HuH-7 (cell line): ENCODE data around the gene IL17REL.
A peak's percentile ranks its signal among the peaks of the same experiment; 100 is the strongest.

Source experiments
- DNase-seq: peaks from one replicate; pipeline ENCODE4 v3.0.0; 2011; ENCODE audit warnings: low spot score

IL17REL gene

DNA sequence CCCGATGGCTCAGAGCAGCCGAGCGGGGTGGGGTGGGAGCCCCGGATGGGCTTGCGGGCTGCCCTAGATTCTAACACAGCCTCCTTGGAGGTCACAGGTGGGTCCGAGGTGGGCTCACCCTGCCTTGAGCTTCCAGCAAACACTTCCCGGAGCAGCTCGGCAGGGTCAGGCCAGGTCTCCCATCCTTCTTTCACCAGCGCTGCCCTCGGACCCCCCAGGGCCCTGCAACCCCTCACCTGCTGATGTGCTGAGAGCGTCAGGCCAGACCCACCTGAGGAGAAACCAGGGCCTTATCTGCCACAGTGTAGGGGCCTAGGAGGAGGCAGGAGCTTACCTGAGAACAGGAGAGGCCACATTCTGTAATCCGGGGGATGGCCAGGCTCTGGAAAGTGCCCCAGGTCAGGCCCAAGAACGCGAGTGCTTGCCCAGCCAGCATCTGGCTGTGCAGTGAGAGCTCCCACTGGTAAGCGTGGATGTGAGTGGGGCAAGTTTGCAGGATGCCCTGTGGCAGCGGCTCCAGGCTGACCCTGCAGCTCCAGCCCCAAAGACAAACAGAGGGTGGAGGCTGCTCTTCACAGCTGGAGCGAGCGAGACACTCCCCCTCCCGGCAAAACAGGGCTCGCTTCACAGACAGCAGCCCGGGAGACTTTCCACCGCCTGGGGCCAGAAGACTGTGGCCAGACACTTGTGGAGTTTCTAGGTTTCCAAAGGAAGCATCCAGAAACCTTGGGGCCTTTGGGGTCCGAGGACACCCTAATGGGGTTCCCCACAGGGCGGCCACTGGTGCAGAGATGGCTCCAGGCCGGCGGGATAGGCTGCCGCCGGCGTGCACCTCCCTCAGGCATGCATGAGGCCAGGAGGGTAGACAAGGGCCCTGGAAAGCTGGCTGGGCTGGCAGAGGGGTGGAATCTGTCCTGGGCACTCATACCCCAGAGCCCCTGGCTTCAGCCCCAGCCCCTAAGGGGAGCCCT is at the start of gene IL17REL:
Gene IL17REL, minus strand, starts transcription at position 555 of the 971 bp plus-strand sequence. Its CDS starts 119 bp downstream, at position 436.
- DNase-seq, result peak; percentile 87

DNA sequence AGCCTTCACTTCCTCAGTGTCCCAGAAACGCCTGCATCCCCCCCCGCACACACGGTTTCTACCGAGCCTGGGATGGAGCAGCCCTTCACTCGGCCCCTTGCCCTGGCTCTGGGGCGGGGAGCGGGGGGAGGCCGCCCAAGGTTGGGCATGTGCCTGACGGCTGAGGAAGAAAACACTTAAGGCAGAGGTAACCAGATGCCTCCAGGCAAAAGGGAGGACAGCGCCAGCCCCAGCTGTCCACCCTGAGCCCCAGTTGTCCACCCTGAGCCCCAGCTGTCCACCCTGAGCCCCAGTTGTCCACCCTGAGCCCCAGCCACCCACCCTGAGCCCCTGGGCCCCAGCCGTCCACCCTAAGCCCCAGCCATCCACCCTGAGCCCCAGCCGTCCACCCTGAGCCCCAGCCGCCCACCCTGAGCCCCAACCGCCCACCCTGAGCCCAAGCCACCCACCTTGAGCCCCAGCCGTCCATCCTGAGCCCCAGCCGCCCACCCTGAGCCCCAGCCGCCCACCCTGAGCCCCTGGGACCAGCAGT is 49.3 kb upstream of the IL17REL start:
- no peak for DNase-seq

DNA sequence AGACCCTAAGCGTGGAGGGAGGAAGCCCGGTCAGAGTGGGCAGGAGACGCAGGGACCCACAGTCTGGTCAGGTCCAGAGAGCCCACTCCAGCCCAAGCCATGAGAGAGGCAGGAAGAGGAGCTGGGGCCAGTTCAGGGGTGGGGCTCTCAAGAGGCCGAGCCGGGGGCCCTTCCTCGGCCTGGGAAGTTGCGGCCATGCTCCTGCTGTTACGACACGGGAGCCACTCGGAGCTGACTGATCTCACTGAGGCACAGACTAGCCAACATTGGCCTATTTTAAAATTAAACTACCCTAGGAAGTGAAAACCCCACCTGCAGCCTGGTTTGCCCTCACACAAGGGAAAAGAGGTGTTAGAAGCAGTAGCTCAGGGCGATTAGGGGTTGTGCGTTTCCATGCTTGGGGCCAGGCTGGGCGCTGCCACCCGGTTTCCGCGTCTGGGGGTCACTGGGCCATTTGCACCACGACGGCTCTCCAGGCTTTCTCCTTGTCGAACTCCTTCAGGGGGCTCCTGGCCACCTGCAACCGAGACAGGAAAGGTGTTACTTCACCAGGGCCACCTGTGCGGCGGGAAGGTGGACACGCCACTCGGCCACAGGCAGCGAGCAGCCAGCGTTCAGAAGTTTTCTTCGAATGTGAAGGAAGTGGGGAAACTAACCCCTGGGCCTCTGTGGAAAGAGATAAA is 48.7 kb upstream of the IL17REL start:
- no peak for DNase-seq

DNA sequence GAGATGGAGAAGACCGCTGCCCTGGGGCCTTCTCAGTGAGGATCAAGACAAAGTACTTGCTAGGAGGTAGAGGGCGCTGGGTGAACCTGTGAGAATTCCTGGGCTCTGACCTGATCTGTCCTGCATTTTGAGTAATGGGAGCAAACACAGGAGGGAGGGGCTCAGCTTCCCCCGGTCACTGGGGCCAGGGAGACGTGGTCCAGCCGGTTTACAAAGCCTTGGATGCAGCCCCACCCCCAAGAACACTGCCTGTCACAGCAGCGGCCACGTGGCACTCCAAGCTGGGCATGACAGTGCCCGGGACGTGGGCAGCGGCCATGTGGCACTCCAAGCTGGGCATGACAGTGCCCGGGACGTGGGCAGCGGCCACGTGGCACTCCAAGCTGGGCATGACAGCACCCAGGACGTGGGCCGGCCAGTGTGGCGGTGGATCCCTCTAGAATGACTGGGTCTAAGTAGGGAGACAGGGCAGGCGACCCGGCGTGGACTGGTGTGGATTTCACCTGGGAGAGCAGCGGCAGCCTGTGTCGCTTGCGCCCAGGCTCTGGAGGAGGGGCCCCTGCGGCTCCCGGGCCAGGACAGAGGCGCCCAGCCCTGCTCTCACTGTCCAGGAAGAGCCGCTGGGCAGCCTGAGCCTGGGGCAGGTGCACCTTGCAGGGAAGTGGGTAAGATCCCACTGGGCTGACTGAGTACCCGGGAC is 48.0 kb upstream of the IL17REL start:
- DNase-seq, result no peak

DNA sequence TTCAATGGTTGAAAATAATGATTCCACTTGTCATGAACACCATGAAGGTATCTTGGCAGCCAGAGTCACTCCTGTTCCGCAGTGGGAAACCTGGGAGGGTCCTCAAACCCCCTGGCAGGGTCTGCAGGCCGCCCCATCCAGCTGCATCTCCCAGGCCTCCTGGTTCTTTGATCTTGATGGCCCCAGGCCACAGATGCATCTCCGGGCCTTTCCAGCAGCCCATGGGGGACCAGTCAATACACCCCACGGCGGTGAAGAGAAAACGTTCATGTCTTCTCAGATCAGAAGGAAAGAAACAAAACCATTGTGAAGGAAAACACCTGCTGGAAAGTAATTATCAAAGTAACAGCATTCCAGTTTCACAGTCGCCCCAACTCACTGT is 47.3 kb upstream of the IL17REL start:
- DNase-seq, result no peak

DNA sequence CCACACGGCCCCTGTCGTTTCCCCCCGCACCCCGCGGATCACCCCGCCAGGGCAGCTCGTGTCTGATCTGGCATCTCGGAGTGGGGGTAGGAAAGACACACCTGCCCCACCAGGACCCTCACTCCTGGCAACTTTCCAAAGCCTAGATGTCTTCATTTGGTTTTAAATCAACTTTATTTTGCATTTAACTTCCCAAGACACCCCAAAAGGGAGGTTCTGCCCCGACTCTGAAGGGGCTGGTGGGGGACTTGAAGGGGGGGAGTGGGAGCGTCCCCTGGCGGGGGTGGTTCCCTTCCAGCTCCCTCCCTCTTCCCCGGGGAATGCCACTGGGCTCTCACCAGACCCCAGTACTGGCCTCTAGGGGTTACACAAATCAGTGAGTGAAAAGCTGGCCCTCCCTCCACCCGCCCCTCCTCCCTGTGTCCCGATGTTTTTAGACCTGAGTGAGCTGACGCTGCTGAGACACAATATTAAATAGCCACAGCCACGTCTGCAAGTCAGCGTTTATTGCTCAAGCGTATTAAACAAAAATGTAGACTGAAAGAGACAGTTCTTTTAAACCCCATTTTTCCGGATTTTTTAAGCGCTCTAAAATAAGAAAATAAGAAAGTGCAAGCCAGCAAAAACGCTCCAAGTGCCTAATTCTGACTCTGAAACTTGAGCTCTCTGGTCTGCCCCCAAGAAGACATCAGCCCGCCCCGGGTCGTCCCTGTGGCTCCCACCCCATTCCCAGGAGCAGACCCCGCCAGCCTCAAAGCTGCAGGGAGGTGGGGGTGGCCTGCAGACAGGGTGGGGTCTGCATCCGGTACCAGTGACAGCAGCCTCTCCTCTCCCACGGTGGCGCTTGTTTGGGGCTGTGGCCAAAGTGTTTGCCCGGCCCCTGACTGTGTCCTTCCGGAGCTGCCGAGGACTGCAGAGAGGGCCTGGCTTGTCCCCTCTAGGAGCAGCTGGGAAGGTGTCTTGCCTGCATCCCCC is 46.6 kb upstream of the IL17REL start:
- DNase-seq, result no peak

DNA sequence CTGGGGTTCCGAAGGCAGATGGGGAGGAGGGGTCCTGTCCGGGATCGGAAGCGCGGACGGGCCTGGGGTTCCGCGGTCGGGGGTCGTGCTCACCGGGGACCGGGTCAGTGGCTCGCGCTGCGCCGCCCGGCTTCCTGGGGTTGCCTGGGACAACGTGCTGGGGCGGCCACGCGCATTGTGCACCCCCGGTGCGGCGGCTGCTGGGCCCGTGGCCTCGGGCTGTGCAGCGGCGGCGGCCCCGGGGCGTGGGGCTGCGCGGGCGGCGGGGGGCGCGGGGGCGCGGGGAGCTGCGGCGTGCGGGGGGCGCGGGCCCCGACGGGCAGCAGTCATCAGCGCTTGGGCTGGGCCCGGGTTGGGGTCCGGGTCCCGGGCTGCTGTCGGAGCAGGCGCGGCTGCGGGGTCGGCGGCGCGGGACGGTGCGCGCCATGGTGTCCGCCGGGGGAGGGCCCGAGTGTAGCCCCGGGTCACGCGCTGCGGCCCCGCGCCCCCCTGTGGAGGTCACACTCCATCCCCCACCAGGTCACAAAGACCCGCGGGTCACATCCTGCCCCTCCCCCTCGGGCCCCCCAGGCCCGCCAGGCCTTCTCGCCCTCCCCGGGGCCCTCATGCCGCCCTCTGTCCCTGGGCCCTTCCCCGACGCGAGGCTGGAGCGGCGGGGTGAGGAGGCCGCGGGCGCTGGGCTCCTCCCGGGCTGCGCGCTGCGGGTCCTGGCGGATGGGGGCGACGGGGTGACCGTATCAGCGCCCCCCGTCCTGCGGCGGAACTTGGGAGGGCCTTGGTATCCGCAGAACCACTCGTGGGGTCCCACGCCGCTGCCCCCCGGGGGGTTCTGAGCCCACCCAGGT is 45.7 kb upstream of the IL17REL start, which contains the start of gene TTLL8:
Gene TTLL8, minus strand, starts transcription at position 238 of the 845 bp plus-strand sequence.
- DNase-seq, result no peak

DNA sequence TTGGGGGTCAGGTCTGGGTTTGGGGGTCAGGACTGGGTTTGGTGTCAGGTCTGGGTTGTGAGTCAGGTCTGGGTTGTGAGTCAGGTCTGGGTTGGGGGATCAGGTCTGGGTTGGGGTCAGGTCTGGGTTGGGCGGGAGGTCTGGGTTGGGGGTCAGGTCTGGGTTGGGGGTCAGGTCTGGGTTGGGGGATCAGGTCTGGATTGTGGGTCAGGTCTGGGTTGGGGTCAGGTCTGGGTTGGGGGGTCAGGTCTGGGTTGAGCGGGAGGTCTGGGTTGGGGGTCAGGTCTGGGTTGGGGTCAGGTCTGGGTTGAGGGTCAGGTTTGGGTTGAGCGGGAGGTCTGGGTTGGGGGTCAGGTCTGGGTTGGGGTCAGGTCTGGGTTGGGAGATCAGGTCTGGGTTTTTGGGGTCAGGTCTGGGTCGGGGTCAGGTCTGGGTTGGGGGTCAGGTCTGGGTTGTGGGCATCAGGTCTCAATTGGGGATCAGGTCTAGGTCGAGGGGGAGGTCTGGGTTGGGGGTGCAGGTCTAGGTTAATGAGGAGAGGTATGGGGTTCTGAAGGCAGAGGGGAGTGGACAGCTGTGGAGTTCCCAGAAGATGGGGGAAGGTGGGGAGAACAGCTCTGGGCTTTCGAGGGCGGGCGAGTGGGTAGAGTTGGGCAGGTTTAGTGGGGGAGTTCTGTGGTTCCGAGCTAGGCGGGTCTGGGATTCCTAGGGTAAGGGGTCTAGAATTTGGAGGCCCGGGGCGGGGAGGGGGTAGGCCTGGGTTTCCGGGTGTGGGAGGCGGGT is 44.9 kb upstream of the IL17REL start:
- no peak for DNase-seq

DNA sequence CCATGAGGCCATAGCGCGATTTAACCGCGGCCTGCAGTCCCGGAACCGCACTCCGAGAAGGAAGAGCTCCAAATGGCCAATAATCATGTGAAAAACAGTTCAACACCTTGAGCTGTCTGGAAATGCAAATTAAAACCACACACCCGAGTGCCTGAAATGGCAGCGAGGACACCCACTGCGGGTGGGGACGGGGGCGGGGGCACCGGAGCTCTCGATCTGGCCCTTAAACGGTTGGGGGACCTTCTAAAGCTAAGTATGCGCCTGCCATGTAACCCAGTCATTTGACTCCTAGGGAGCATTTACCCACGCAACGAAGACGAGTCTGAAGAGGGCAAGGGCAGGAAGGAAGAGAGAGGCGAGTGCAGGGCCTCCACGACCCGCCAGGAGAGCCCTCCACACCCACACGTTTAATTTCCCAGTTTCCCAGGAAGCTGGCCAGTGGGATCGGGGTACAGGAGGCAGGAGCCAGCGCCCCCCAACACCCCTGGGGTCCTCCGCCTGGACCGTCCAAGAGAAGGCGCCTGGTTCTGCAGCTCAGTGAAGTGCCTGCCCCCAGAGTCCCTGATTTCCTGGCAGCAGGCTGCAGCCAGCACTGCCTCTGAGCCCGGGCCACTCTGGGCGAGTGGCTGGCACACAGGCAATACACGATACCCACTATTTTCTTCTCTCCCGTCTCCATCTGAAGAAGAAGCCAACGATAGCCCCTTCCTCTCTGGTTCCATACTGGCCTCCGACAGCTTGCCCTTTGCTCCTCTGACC is 43.8 kb upstream of the IL17REL start:
- no peak for DNase-seq

DNA sequence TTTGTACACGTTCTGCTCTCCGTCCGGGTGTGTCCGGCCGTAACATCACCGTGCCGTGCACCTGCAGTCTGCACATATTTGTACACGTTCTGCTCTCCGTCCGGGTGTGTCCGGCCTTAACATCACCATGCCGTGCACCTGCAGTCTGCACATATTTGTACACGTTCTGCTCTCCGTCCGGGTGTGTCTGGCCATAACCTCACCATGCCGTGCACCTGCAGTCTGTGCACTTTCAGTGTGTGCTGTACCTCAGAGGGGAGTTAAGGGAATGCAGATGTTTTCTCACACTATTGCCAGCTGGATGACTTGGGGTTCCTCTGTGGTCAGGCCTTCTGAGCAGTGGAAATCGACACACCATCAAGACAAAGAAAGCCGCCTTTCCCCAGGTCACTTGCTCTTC is 41.3 kb upstream of the IL17REL start:
- DNase-seq, result no peak

DNA sequence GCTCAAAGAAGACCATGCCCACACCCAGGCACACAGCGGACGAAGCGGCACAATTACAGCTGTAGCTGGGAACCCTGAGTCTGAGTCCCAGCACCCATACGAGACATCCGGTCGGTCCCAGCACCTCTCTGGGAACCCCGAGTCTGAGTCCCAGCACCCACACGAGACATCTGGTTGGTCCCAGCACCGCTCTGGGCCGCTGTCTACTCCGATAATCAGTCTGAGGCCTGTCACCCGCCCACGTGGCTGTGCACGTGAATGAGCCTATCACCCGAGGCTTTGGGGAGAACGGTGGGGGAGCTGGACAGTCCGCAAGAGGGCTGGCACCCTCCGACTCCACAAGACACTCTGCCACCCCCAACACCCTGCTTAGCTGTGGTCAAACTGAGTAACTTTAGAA is 39.4 kb upstream of the IL17REL start:
- DNase-seq, result no peak

DNA sequence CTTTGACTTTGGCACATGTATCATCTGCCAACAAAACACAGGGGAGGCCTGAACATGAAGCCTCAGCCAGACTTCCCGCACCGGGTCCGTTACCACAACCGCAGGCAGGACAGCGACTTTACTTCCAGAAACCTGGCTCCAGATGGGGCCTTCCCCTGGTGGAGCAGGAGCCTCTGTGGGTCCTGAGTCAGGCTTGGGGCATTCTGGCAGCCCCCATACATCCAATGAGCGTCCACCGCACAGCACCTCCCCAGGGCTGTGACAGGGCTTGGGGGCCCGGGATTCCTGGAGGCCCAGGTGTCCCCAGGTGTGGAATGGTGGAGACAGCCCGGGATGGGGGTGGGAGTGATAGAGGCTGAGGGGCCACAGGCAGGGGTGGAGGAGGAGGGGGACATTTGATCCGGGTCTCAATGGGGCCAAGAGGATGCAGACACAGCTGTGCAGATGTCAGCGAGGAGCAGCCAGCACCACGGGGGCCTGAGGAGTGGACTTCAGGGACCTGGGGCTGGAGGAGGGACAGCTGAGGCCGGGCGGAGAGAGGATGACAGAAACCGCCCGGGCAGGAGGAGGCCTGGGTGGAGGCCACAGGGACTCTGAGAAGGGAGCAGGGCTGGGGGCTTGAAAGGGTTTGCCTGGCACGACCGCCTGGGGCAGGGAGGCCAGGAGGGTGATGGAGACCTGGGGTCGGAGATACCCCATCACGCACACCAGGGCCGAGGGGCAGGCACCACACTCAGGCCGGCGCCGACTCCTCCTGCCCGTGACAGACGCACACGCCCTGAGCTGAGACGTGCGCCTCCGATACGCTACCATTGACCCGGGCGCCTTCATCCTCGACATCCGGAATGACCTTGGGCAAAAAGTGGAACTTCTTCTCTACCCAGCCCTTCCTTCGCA is 37.0 kb upstream of the IL17REL start:
- no peak for DNase-seq

DNA sequence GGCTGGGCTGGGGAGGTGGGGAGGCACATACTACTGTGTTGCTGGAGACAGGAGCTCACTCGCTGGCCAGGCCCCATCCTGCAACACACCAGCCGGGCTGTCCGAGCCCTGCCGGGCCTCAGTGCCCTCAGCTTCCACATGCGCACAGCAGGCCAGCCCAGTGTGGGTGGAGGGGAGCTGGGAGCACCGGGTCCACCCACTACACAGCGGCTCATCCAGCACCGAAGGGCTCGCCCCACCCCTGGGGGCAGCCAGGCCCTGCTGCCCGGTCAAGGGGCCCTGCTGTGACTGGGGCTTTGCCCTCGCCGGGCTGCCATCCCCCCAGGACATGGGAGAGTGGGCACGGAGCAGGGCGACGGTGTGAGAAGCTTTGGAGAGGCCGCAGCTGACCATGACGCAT is 36.3 kb upstream of the IL17REL start:
- DNase-seq, result no peak

DNA sequence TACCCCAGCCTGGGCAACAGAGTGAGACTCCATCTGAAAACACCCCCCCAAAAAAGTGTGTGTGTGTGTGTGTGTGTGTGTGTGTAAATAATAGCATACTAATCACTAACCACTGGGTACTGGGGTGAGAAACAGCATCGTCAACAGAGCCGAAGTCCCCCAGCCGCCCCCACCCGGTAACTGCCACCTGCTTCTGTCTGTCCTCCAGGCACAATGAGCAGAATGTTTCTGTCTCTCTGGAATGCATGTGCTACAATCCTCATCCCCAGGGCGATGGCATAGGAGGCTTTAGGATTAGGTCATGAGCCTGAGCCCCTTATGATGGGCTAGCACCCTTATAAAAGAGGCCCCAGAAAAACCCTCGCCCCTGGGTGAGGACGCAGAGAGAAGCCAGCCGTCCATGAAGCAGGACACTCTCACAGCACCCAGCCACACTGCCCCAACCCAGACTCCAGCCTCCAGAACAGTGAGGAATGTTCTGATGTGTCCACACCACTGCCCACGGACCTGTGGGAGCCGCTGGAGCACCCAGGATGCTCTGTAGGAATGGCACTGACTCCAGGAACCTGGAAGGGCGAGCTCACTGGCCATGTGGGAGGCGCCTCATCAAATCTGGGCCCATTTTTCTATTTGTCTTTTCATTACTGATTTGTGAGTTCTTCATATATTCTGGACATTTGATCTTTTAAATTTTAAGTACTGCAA is 35.6 kb upstream of the IL17REL start:
- DNase-seq, result no peak

DNA sequence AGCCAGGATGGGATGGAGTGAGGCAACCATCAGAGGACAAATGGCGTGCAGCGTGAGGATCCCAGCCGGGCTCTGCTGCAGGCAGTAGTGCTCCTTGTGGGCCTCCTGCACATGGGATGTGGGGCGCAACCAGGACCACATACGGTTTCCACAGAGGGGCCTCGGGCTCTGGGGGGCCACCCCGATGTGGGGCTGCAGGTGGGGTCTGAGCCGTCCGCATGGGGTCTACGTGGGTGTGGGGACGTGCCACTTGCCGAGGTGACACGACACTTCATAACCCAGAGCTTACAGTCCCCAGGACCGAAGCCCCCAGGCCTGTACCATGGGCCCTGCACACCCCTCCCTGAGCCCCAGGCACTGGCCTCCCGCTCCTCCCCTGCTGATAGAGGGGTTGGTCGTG is 34.8 kb upstream of the IL17REL start:
- DNase-seq, result no peak

DNA sequence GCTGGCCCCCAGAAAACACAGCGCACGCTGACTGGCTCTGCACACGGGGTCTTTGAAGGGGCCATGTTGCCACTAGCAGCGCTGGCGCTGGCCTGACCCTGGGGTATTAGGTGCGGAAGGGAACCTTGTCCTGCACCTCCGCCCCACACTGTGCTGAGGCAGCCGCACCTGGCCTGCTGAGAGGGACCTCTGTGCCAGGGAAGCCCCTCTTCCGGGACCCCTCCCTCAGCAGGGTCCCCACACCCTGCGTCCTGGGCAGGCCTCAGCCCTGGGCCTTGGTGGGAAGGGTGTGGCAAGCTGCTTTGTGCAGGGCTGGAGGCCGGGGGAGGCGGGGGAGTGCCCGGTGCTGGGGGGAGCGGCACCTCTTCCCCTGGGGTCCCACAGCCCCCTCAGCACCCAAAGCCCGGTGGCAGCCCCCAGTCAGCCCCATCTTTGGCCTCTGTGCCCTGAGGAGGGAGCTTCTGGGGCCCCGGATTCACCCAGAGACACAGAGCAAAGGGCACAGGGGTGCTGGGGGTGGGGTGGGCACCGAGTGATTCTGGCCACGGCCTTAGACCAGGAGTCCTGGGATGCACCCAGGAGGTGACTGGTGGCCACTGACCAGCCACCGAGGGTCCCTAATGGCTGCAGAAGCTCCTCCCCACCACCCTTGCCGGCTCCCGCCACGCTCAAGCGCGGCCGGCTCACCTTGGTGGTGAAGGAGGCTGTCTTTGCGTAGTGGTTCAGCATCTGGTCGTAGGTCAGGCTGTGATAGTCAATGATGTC is 34.1 kb upstream of the IL17REL start:
- DNase-seq, result no peak
